ENCODE measurements around the gene LRSAM1. TPM values are rescaled to one million over a fixed set of nuclear protein-coding genes. Genes with fewer than 3 reads are reported as not detected.

Gene LRSAM1
- total and polyA plus RNA-seq, 9 of the 15 experiments (the other 6 are each of a cell fraction or from before 2014, with no cell fraction given) = 0.07 to 16.2 (median 4.7) TPM

- no peak for TF ChIP-seq STAT6 (CRISPR knock-in tag; IDR thresholded peaks at IDR 0.05)
- TF ChIP-seq ZEB2 (IDR thresholded peaks at IDR 0.05) = peak; percentile 48; the same call in 1 of the 2 replicates
- TF ChIP-seq BRCA1 (IDR thresholded peaks at IDR 0.05) = no peak
- TF ChIP-seq BRCA1 (CRISPR knock-in tag; IDR thresholded peaks at IDR 0.05) = no peak
- TF ChIP-seq BRD4 (IDR thresholded peaks at IDR 0.05) = no peak
- no peak for TF ChIP-seq ZFP1 (CRISPR knock-in tag; IDR thresholded peaks at IDR 0.05)
- no peak for TF ChIP-seq UBTF (IDR thresholded peaks at IDR 0.05; ENCODE audit: borderline replicate concordance in 1 of 2, low read depth in 2 of 2, low read length in 2 of 2)
- TF ChIP-seq STAT5A (IDR thresholded peaks at IDR 0.05; ENCODE audit: borderline replicate concordance, low read length) = no peak
- no peak for TF ChIP-seq ZNF696 (CRISPR knock-in tag; conservative IDR thresholded peaks at IDR 0.05)
- TF ChIP-seq CHCHD3 (CRISPR knock-in tag; IDR thresholded peaks at IDR 0.05) = no peak
- TF ChIP-seq HDAC8 (tag; IDR thresholded peaks at IDR 0.05) = 0 out of 2 replicates have a peak, but pooled peaks have one; percentile 27
- TF ChIP-seq TFE3 (CRISPR knock-in tag; IDR thresholded peaks at IDR 0.05) = no peak
- no peak for TF ChIP-seq RBM14 (IDR thresholded peaks at IDR 0.05; ENCODE audit: borderline replicate concordance, insufficient read depth, low read depth, low read length)
- TF ChIP-seq ZNF124 (CRISPR knock-in tag; IDR thresholded peaks at IDR 0.05) = no peak
- TF ChIP-seq GATAD2B (IDR thresholded peaks at IDR 0.05; ENCODE audit: borderline replicate concordance) = peak; percentile 53; the same call in 1 of the 2 replicates
- TF ChIP-seq ADNP (tag; IDR thresholded peaks at IDR 0.05) = peak; percentile 100
- TF ChIP-seq YBX1 (IDR thresholded peaks at IDR 0.05) = no peak
- no peak for TF ChIP-seq ZNF512 (tag; IDR thresholded peaks at IDR 0.05)
- TF ChIP-seq ZNF77 (CRISPR knock-in tag; IDR thresholded peaks at IDR 0.05) = no peak
- peak; percentile 87 for TF ChIP-seq HDAC2 (IDR thresholded peaks at IDR 0.05)
- no peak for TF ChIP-seq ZC3H4 (CRISPR knock-in tag; IDR thresholded peaks at IDR 0.05; ENCODE audit: borderline replicate concordance)
- TF ChIP-seq CREB1 (IDR thresholded peaks at IDR 0.05) = no peak
- TF ChIP-seq CREB1 (CRISPR knock-in tag; IDR thresholded peaks at IDR 0.05) = no peak
These were observed 88.1 kb downstream of the LRSAM1 start (continued) for GRCh38 chr9:127539259-127539981.

All from K562 (cell line).